GM23338 (cell line): ENCODE data around the gene AFAP1.

Source experiments
- CTCF ChIP-seq, 2 experiments: fragments of 200-600 bp in 1 of 2; sonication (generic) in 1 of 2; conservative IDR thresholded peaks; 2 replicates each; pipeline versions ENCODE4 v1.5.1 to v1.6.1; 2016 to 2017; ENCODE audit warnings: antibody characterized with exemption in 2 of 2, low read depth in 2 of 2, mild to moderate bottlenecking in 2 of 2, moderate library complexity in 1 of 2
- POLR2AphosphoS5 ChIP-seq: IDR thresholded peaks from 2 replicates; pipeline ENCODE4 v1.6.1; 2016; ENCODE audit warnings: antibody characterized with exemption, low read depth
- ZNF114 ChIP-seq: fragments of 250-450 bp; sonication (Bioruptor Pico); IDR thresholded peaks from 2 replicates; pipeline ENCODE4 v1.5.0; 2020; ENCODE audit warnings: mild to moderate bottlenecking, moderate library complexity

- TF ChIP-seq CTCF (conservative IDR thresholded peaks at IDR 0.05; ENCODE audit: low read depth in 2 of 2) (no peak), POLR2AphosphoS5 (no peak), ZNF114 (no peak)
Observed at GRCh38 chr4:7956934-7957656, 17.4 kb upstream of the AFAP1 start.
